GM18502 (cell line): ENCODE data around the gene KIF26B.

Experiments
- ATAC-seq: cut with Tn5 transposase; IDR thresholded peaks from one replicate; pipeline ENCODE4 v1.9.1; 2021; ENCODE audit warnings: mild to moderate bottlenecking; ENCODE audit not compliant: unreplicated experiment, poor library complexity

The KIF26B gene

DNA sequence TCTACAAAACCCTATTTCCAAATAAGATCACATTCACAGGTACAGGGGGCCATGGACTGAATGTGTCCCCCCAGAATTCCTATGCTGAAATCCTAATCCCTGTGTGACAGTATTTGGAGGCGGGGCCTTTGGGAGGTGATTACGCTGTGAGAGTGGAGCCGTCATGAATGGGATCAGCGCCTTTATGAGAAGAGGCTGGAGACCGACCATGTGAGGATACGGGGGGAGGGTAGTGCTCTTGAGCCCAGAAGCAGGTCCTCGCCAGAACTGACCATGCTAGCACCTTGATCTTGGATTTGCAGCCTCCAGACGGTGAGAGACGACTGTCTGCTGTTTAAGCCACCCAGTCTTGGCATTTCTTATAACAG, 23.8 kb upstream of the KIF26B start:
- no peak for ATAC-seq

DNA sequence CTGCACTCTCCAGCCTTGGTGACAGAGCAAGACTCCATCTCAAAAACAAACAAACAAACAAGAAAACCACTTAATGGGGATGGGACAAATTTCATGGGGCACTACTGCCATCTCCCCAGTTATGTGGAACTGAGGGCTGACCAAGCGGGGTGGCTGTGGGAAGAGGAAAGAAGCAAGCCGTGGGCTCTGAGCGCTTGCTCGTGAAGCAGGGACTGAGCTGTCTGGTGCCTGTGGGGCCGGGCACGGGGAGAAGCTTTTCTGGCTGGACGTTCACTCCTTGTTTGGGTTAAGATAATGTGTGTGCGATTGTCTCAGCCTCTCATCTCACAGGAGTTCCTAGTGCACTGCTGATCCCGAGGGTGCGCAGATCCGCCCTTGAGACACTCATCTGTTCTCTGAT, 22.0 kb upstream of the KIF26B start:
- ATAC-seq, result no peak

DNA sequence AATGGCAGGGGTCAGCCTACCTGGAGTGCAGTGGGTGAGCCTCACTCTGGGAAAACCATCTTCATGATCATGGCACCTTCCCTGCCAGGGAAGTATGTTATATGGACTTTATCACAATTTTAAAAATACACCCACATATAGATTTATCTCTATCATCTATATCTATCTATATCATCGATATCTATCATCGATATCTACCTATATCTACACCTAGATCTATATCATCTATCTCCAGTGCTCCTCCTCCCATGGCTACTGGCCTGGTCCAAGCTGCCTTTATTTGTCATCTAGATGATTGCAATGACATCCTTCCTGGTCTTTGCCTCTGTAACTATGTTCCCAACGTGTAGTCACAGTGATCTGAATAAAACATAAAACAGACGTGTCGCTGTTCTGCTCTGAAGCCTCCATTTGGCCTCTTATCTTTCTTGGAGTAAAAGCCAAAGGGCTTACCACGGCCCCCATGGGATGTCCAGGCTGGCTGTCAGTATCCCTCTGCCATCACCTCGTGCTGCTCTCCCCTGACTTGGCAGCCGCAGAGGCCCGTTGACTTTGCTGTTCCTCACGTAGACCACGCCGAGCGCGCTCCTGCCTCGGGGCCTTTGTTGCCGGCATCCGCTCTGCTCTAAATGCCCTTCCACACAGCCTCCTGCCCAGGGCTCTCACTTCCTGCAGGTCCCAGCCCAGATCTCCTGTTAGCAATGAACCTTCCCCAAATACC, 20.6 kb upstream of the KIF26B start:
- ATAC-seq, result no peak

DNA sequence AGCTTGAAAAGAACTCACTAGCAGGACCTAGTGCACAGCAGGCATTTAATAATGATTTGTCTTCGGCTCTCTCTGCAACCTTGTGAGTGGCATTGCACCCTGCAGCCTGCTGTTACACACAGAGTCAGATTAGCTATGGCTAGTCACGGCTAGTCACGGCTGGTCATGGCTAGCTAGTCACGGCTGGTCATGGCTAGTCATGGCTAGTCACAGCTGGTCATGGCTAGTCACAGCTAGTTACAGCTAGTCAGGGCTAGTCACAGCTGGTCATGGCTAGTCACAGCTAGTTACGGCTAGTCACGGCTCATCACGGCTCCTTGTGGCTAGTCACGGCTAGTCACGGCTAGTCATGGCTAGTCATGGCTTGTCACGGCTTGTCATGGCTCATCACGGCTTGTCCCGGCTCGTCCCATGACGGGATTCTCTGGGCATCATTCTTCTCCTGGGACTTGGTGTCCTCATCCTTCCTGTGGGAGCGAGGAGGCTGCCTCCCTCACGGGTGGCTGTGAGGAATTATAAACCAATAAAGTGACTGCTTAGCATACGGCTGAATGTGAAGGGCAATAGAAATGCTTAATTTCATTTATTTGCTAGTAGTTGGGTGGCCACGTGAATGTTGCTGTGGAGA, 12.5 kb upstream of the KIF26B start:
- no peak for ATAC-seq

DNA sequence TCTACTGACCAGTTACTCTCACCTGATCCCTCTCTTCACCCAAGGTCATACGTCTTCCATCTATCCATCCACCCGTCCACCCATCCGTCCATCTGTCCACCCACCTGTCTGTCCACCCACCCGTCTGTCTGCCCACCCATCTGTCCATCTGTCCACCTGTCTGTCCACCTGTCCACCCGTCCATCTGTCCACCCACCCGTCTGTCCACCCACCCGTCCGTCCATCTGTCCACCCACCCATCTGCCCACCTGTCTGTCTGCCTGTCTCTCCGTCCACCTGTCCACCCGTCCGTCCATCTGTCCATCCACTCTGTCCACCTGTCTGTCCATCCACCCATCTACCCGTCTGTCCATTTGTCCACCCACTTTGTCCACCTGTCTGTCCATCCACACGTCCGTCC, 11.8 kb upstream of the KIF26B start:
- no peak for ATAC-seq

GRCh38 chr1:245143849-245144248, 10.9 kb upstream of the KIF26B start:
- no peak for ATAC-seq

DNA sequence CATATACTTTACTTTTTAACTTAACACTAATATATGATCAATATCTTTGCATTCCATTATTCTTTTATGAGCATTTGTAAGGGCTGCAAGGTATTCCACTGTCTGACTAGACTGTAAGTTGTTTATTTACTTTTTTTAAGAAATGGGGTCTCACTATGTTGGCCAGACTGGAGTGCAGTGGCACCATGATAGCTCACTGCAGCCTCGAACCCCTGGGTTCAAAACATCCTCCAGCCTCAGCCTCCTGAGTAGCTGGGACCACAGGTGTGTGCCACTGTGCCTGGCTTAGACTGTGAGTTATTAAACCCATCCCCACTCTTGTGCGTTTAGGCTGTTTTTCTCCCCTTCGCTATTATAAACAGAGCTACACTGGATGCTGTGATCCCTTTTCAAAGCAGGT, 6.7 kb upstream of the KIF26B start:
- no peak for ATAC-seq

- no peak for ATAC-seq
Measured at GRCh38 chr1:245148861-245149260, 5.9 kb upstream of the KIF26B start.

GRCh38 chr1:245153081-245153551, 1.7 kb upstream of the KIF26B start:
- no peak for ATAC-seq

- ATAC-seq, result no peak
Measured at GRCh38 chr1:245153552-245154428, 995 bp upstream of the KIF26B start.

DNA sequence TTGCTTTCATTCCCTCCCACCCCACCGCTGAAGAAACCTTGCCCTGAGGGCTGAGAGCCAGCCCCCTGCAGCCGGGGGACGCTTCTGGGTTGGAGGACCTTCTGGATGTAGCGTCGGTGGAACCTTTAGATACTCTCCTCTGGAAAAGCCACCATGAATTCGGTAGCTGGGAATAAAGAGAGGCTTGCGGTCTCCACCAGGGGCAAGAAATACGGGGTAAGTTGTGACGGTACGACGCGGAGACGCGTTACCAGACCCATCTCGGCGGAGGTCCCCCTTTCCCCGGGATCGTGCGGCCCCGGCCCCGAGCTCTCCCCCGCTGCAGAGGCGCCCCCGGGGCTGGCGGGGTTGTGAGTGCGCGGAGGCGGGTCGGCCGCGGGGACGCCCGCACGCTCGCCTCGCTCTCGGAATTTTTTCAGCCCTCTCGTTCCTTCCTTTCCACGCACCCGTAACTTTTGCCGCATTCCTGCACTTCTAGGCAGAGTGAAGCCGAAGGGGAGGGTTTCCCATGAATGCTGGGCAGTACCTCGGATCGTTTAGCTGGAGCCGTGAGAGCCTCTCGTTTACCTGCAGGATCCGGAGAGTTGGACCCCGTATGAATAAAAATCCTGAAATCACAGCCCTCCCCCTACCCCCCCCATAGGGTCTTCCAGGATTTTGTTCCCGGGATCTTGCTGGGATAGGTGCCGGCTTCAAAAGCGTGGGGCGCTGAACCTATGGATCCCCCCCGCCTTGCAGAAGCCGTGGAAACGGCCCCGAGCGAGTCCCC, 671 bp downstream of the KIF26B start:
- ATAC-seq, result no peak

DNA sequence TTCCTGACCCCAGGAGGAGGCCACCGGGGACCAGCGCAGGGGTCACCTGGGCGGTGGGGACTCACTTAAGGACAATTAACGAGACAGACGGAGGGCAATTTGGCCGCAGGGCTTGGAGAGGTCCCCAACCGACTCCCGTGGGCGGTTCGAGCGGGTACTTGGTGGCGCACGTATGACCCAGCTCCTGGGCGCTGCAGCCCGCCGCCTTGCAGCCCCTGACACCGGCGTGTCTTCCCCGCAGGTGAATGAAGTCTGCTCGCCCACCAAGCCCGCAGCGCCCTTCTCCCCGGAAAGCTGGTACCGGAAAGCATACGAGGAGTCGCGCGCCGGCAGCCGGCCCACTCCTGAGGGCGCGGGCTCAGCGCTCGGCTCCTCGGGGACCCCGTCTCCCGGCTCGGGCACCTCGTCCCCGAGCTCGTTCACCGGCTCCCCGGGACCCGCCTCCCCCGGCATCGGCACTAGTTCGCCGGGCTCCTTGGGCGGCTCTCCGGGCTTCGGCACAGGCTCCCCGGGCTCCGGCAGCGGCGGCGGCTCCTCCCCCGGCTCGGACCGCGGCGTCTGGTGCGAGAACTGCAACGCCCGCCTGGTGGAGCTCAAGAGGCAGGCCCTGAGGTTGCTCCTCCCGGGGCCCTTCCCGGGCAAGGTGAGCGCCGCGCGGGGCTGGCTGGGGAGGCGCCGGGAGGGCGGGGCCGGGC, 1.4 kb downstream of the KIF26B start:
- ATAC-seq, result peak; percentile 95

DNA sequence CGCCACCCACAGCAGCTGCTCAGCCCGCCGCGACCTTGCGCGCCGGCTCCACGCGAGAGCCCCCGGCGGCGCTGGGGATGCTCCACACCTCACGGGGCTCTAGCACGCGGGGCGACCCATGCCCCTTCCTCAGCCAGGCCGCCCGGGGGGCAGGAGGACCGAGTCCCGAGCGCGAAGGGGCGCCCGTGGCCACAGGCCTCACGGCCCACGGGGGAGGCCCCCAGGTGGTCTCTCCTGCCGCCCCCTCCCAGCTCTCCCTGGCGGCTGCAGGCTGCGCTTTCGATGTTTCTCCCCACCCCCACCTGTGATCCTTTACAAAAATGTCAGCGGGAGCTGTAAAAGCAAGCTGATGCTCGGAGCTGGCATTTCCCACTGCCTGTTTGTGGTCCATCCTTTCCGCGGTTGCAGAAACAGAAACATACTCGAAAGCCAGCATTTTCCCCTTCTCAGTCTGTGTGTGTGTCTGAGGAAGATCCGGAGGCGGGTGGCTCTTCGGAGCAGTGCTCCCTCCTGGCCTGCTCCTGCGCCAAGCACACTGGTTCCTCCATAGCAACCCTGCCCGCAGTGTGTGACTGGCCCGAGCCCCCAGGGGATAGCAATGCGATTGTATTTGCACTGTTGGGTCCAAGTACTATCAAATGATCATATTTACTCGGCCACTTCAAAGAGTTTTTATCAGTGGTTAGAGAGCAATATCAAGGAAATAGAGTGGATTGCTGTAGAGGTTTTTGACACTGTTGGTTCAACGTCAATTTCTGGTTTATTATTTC, 2.1 kb downstream of the KIF26B start:
- ATAC-seq, result no peak

DNA sequence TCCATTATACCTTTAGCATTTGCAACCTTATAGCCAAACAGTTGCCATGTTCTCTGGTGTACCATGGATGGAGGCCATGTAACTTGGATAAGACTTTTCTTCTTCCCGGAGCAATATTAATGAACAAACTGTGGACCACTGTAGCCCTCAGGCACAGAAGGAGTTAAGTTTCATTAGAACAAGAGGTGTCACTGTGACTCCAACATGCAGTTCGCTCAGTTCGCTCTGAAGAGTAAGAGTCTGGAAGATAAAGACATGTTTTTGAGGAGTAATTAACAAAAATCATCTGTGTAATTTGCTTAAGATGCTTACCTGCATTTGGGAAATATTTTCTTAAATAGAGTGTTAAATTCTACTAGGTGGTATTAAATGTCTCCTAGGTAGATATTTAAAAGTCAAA, 4.1 kb downstream of the KIF26B start:
- no peak for ATAC-seq

DNA sequence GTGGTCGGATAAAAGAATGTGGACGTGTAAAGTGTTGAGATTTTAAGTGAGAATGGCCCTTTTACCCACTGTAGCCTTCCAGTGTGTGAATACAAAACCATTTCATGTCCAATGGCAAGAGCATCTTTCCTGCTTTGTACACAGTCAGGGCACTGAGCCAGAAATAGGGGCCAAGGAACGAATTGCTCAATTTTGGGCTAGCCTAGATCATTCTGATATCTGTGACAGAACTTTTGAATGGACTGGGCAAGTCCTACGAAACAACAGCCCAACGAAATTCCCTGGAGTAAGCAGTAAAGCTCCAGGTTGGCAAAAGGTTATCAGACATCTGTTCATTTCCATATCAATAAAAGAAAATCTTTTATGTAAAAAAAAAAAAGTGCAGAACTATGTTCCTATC, 5.5 kb downstream of the KIF26B start:
- ATAC-seq, result no peak

- ATAC-seq, result no peak
Measured at GRCh38 chr1:245160741-245161400, 6.1 kb downstream of the KIF26B start.

- no peak for ATAC-seq
Measured at GRCh38 chr1:245161866-245162265, 7.1 kb downstream of the KIF26B start.

- no peak for ATAC-seq
Measured at GRCh38 chr1:245166471-245166885, 11.7 kb downstream of the KIF26B start.

DNA sequence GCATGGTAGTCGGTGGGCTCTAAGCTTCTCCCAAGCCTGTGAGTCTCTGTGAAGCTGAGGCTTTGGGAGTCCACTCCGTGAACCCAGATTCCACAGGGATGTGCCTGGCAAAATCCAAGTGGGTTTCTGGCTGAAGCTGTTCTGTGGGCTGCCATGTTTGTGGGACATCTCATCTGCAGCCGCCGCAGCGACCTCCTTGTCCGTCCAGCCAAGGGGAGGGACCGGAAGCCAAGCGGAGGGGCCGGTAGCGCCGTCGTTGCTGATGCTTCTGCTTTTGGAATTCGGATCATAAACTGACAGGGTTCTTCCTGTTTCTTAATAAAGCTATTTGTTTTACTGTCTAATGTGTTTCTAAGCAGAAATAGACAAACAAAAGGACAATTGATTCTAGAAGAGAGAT, 13.3 kb downstream of the KIF26B start:
- no peak for ATAC-seq
